Retinal pigment epithelial cell (primary cell): Measurements from ENCODE around the gene SPCS3.

Experiments used
- DNase-seq: peaks from one replicate; pipeline ENCODE4 v3.0.0-alpha.2; 2010; ENCODE audit warnings: low read depth
- H3K4me3 ChIP-seq: 2 replicates; pipeline ENCODE4 v1.5.1; 2011; ENCODE audit warnings: mild to moderate bottlenecking, low read length, control low read depth, moderate library complexity
- TF ChIP-seq, protein P1 (sequence below): conservative IDR thresholded peaks from 2 replicates; pipeline ENCODE4 v1.5.1; 2011; ENCODE audit warnings: low read depth, low read length, control low read depth, inconsistent platforms

SPCS3 gene

GRCh38 chr4:176358083-176358469 lies 38.3 kb downstream of the SPCS3 start:
- TF ChIP-seq, protein P1, sequence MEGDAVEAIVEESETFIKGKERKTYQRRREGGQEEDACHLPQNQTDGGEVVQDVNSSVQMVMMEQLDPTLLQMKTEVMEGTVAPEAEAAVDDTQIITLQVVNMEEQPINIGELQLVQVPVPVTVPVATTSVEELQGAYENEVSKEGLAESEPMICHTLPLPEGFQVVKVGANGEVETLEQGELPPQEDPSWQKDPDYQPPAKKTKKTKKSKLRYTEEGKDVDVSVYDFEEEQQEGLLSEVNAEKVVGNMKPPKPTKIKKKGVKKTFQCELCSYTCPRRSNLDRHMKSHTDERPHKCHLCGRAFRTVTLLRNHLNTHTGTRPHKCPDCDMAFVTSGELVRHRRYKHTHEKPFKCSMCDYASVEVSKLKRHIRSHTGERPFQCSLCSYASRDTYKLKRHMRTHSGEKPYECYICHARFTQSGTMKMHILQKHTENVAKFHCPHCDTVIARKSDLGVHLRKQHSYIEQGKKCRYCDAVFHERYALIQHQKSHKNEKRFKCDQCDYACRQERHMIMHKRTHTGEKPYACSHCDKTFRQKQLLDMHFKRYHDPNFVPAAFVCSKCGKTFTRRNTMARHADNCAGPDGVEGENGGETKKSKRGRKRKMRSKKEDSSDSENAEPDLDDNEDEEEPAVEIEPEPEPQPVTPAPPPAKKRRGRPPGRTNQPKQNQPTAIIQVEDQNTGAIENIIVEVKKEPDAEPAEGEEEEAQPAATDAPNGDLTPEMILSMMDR, result no peak
- DNase-seq, result no peak
- no peak overlapping the region for H3K4me3 ChIP-seq

- H3K4me3 ChIP-seq, result no peak overlapping the region
- TF ChIP-seq, protein P1, result no peak
- DNase-seq, result no peak
These were observed 39.8 kb downstream of the SPCS3 start for GRCh38 chr4:176359590-176359989.

DNA sequence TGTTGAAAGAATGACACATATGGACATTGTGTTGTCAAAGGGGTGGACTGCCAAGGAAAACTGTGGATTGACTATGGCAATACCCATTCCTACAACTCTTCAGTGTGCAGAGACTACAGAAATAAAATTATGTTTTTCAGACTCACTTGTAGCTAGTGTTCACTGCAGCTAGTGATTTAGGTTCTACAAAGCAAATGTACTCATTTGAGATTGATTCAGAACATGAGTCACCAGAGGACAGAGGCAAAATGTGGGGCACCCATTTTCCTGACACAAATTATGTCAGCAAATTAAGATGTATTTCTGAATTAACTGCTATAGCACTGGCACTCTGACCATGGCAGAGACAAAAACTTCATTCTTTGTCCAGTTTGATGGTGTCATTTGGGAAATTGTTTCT lies 40.7 kb downstream of the SPCS3 start:
- TF ChIP-seq, protein P1, result no peak
- DNase-seq, result no peak
- H3K4me3 ChIP-seq, result no peak overlapping the region

- TF ChIP-seq, protein P1, result no peak
- H3K4me3 ChIP-seq, result no peak overlapping the region
- DNase-seq, result no peak
These were observed 43.3 kb downstream of the SPCS3 start for GRCh38 chr4:176363072-176363471.

- DNase-seq, result no peak
- TF ChIP-seq, protein P1, result no peak
- H3K4me3 ChIP-seq, result no peak overlapping the region
These were observed 48.2 kb downstream of the SPCS3 start for GRCh38 chr4:176367771-176368465.

- peak; percentile 6 for DNase-seq
- H3K4me3 ChIP-seq, result no peak overlapping the region
- TF ChIP-seq, protein P1, result peak; percentile 57
These were observed 56.4 kb downstream of the SPCS3 start for GRCh38 chr4:176376032-176376614.

DNA sequence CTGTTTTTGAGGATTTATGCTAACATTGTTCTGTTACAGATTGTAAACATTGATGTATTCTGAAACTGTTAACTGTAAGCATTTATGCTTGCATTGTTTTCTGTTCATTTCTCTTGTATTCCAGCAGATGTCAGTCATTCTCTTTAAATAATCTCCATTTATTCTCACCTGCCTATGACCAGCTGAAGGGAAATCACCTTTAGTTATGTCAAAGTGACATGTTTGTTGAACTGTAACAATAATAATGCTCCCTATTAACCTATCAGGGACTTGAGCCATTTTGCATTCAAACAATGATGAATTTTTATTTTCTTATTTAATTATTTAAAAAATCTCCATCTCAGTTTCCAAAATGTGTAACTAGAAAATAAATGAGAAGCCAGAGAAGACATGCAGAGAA lies 58.0 kb downstream of the SPCS3 start:
- DNase-seq, result no peak
- H3K4me3 ChIP-seq, result no peak overlapping the region
- TF ChIP-seq, protein P1, result peak; percentile 48
